GM12878 (cell line): ENCODE results near the gene DPPA5. TPM values are rescaled to one million over a fixed set of nuclear protein-coding genes. Genes with fewer than 3 reads are reported as not detected.

Experiments used
- BACH1 ChIP-seq: fragments of 450-650 bp; IDR thresholded peaks from 2 replicates; pipeline ENCODE4 v1.6.1; 2017; ENCODE audit warnings: mild to moderate bottlenecking, borderline replicate concordance
- ETV6 ChIP-seq, 2 experiments: fragments of 450-650 bp in 1 of 2; IDR thresholded peaks in 1 of 2; conservative IDR thresholded peaks in 1 of 2; 2 replicates each; pipeline ENCODE4 v1.6.1; 2014; ENCODE audit warnings: antibody characterized with exemption in 1 of 2, borderline replicate concordance in 1 of 2, low read depth in 1 of 2, mild to moderate bottlenecking in 1 of 2, moderate library complexity in 1 of 2
- IRF4 ChIP-seq: IDR thresholded peaks from 2 replicates; pipeline ENCODE4 v1.6.1; 2011; ENCODE audit warnings: low read depth, low read length
- MEF2B ChIP-seq: fragments of 450-650 bp; IDR thresholded peaks from 2 replicates; pipeline ENCODE4 v1.6.1; 2018; ENCODE audit warnings: mild to moderate bottlenecking, moderate library complexity; ENCODE audit not compliant: partially characterized antibody, poor library complexity, severe bottlenecking
- MTA2 ChIP-seq: fragments of 450-650 bp; IDR thresholded peaks from 2 replicates; pipeline ENCODE4 v1.6.1; 2016; ENCODE audit warnings: low read depth, mild to moderate bottlenecking, moderate library complexity
- RAD21 ChIP-seq: IDR thresholded peaks from 2 replicates; pipeline ENCODE4 v1.6.1; 2011; ENCODE audit warnings: mild to moderate bottlenecking, low read depth, low read length, moderate library complexity; ENCODE audit not compliant: insufficient read depth
- RBBP5 ChIP-seq: fragments of 200-600 bp; sonication (generic); conservative IDR thresholded peaks from 2 replicates; pipeline ENCODE4 v1.6.1; 2016
- SIX5 ChIP-seq: IDR thresholded peaks from 2 replicates; pipeline ENCODE4 v1.6.1; 2011; ENCODE audit warnings: mild to moderate bottlenecking, low read depth, low read length, moderate library complexity; ENCODE audit not compliant: severe bottlenecking
- SMC3 ChIP-seq: IDR thresholded peaks from 2 replicates; pipeline ENCODE4 v1.6.1; 2011; ENCODE audit warnings: low read length, improper control_type of control experiment, borderline replicate concordance
- STAT1 ChIP-seq: fragments of 450-650 bp; conservative IDR thresholded peaks from 2 replicates; pipeline ENCODE4 v1.6.1; 2014; ENCODE audit warnings: antibody characterized with exemption, mild to moderate bottlenecking
- TARDBP ChIP-seq: IDR thresholded peaks from 2 replicates; pipeline ENCODE4 v1.6.1; 2016; ENCODE audit warnings: borderline replicate concordance
- TBL1XR1 ChIP-seq: IDR thresholded peaks from 2 replicates; pipeline ENCODE4 v1.6.1; 2012; ENCODE audit warnings: low read depth, low read length, improper control_type of control experiment
- YY1 ChIP-seq: IDR thresholded peaks from 2 replicates; pipeline ENCODE4 v1.6.1; 2011; ENCODE audit warnings: low read depth, mild to moderate bottlenecking, low read length
- polyA plus RNA-seq, 11 experiments: library from polyadenylated mRNA; depleted of rRNA in 4 of 11; unstranded in 6 of 11; stranded (reverse) in 5 of 11; fragments of >200 nt; fragmentation: Nextera tagmentation in 4 of 11; fragmentation: Illumina TruSeq in 1 of 11; extraction: Ambion mirVana in 4 of 11; extraction: Trizol in 1 of 11; gene quantifications; 1 replicate in 1 of 11; 2 replicates in 10 of 11; pipeline versions ENCODE4 v1.2.1 to v1.2.3, GENCODE V29; 2011 to 2016; ENCODE audit warnings: inconsistent platforms in 2 of 11, missing spikeins in 2 of 11, low read depth in 1 of 11
- total RNA-seq, 4 experiments: library from RNA; depleted of rRNA in 3 of 4; stranded (reverse); fragments of >200 nt in 3 of 4; fragmentation: Illumina TruSeq in 1 of 4; extraction: Trizol in 1 of 4; gene quantifications; 2 replicates each; pipeline versions ENCODE4 v1.2.1 to v1.2.3, GENCODE V29; 2013 to 2021
- TF ChIP-seq, protein P1 (sequence below): fragments of 450-650 bp; IDR thresholded peaks from 2 replicates; pipeline ENCODE4 v1.6.1; 2017; ENCODE audit warnings: mild to moderate bottlenecking, low read depth, inconsistent platforms; ENCODE audit not compliant: poor library complexity, severe bottlenecking
- TF ChIP-seq, protein P2 (sequence below): fragments of 450-650 bp; formaldehyde crosslinking; IDR thresholded peaks from 2 replicates; pipeline ENCODE4 v1.4.0; 2020; ENCODE audit warnings: mild to moderate bottlenecking, moderate library complexity
- TF ChIP-seq, protein P3 (sequence below): fragments of 450-650 bp; conservative IDR thresholded peaks from 2 replicates; pipeline ENCODE4 v1.6.1; 2017; ENCODE audit warnings: mild to moderate bottlenecking, moderate library complexity
- TF ChIP-seq, protein P4 (sequence below): fragments of 450-650 bp; IDR thresholded peaks from 2 replicates; pipeline ENCODE4 v1.6.1; 2016; ENCODE audit warnings: mild to moderate bottlenecking, moderate library complexity, borderline replicate concordance

Gene DPPA5
- total and polyA plus RNA-seq, 10 of the 15 experiments (the other 5 are each of a cell fraction or from before 2014, with no cell fraction given), result not detected

DNA sequence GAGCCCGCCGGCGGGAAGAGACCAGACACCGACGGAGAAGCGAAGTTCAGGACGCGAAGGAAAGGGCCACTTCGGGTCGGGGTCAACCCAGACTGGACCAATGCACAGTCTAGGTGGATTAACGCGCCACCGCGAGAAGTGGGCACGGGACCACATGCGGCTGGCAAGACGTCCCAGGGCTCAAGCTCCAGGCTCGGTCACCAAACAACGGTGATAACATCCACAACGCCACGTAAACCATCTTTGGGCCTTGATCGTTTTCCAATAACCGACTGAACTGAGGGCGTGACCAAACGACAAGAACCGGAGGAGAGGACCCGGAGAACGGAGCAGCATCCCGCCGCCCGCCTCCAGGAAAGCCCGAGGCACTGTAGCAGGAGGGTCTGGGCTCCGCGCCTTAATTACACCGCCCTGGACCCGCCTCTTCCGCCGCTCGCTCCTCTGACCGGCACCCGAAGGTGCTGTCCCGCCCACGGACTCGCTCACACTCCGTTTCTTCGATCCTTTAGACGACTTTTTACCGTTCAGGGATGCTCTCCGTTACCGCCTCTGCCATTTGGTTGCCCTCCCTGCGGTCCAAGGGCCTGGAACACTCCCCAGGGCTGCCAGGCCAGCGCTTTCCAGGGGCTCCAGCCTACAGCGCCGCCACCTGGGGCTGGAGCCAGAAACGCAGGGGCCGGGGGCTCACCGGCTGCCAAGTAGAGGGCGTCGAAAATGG is 44.1 kb downstream of the DPPA5 start (continued):
- TF ChIP-seq MEF2B (peak; percentile 34), BACH1 (0 out of 2 replicates have a peak, but pooled peaks have one; percentile 19), RAD21 (peak; percentile 37), SMC3 (no peak; the same call in 1 of the 2 replicates), SIX5 (no peak), TARDBP (0 out of 2 replicates have a peak, but pooled peaks have one; percentile 50), IRF4 (no peak), RBBP5 (no peak), MTA2 (0 out of 2 replicates have a peak, but pooled peaks have one; percentile 29), TBL1XR1 (no peak), STAT1 (no peak), YY1 (0 out of 2 replicates have a peak, but pooled peaks have one; percentile 39), ETV6 (conservative IDR thresholded peaks at IDR 0.05 in 1 of 2, IDR thresholded peaks at IDR 0.05 in 1 of 2; ENCODE audit: borderline replicate concordance in 1 of 2, low read depth in 1 of 2) (no peak)
- TF ChIP-seq, protein P1, sequence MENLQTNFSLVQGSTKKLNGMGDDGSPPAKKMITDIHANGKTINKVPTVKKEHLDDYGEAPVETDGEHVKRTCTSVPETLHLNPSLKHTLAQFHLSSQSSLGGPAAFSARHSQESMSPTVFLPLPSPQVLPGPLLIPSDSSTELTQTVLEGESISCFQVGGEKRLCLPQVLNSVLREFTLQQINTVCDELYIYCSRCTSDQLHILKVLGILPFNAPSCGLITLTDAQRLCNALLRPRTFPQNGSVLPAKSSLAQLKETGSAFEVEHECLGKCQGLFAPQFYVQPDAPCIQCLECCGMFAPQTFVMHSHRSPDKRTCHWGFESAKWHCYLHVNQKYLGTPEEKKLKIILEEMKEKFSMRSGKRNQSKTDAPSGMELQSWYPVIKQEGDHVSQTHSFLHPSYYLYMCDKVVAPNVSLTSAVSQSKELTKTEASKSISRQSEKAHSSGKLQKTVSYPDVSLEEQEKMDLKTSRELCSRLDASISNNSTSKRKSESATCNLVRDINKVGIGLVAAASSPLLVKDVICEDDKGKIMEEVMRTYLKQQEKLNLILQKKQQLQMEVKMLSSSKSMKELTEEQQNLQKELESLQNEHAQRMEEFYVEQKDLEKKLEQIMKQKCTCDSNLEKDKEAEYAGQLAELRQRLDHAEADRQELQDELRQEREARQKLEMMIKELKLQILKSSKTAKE, result no peak
- TF ChIP-seq, protein P2, sequence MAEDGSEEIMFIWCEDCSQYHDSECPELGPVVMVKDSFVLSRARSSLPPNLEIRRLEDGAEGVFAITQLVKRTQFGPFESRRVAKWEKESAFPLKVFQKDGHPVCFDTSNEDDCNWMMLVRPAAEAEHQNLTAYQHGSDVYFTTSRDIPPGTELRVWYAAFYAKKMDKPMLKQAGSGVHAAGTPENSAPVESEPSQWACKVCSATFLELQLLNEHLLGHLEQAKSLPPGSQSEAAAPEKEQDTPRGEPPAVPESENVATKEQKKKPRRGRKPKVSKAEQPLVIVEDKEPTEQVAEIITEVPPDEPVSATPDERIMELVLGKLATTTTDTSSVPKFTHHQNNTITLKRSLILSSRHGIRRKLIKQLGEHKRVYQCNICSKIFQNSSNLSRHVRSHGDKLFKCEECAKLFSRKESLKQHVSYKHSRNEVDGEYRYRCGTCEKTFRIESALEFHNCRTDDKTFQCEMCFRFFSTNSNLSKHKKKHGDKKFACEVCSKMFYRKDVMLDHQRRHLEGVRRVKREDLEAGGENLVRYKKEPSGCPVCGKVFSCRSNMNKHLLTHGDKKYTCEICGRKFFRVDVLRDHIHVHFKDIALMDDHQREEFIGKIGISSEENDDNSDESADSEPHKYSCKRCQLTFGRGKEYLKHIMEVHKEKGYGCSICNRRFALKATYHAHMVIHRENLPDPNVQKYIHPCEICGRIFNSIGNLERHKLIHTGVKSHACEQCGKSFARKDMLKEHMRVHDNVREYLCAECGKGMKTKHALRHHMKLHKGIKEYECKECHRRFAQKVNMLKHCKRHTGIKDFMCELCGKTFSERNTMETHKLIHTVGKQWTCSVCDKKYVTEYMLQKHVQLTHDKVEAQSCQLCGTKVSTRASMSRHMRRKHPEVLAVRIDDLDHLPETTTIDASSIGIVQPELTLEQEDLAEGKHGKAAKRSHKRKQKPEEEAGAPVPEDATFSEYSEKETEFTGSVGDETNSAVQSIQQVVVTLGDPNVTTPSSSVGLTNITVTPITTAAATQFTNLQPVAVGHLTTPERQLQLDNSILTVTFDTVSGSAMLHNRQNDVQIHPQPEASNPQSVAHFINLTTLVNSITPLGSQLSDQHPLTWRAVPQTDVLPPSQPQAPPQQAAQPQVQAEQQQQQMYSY (CRISPR knock-in tag), result no peak
- TF ChIP-seq, protein P3, sequence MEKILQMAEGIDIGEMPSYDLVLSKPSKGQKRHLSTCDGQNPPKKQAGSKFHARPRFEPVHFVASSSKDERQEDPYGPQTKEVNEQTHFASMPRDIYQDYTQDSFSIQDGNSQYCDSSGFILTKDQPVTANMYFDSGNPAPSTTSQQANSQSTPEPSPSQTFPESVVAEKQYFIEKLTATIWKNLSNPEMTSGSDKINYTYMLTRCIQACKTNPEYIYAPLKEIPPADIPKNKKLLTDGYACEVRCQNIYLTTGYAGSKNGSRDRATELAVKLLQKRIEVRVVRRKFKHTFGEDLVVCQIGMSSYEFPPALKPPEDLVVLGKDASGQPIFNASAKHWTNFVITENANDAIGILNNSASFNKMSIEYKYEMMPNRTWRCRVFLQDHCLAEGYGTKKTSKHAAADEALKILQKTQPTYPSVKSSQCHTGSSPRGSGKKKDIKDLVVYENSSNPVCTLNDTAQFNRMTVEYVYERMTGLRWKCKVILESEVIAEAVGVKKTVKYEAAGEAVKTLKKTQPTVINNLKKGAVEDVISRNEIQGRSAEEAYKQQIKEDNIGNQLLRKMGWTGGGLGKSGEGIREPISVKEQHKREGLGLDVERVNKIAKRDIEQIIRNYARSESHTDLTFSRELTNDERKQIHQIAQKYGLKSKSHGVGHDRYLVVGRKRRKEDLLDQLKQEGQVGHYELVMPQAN, result 0 out of 2 replicates have a peak, but pooled peaks have one; percentile 19
- TF ChIP-seq, protein P4, sequence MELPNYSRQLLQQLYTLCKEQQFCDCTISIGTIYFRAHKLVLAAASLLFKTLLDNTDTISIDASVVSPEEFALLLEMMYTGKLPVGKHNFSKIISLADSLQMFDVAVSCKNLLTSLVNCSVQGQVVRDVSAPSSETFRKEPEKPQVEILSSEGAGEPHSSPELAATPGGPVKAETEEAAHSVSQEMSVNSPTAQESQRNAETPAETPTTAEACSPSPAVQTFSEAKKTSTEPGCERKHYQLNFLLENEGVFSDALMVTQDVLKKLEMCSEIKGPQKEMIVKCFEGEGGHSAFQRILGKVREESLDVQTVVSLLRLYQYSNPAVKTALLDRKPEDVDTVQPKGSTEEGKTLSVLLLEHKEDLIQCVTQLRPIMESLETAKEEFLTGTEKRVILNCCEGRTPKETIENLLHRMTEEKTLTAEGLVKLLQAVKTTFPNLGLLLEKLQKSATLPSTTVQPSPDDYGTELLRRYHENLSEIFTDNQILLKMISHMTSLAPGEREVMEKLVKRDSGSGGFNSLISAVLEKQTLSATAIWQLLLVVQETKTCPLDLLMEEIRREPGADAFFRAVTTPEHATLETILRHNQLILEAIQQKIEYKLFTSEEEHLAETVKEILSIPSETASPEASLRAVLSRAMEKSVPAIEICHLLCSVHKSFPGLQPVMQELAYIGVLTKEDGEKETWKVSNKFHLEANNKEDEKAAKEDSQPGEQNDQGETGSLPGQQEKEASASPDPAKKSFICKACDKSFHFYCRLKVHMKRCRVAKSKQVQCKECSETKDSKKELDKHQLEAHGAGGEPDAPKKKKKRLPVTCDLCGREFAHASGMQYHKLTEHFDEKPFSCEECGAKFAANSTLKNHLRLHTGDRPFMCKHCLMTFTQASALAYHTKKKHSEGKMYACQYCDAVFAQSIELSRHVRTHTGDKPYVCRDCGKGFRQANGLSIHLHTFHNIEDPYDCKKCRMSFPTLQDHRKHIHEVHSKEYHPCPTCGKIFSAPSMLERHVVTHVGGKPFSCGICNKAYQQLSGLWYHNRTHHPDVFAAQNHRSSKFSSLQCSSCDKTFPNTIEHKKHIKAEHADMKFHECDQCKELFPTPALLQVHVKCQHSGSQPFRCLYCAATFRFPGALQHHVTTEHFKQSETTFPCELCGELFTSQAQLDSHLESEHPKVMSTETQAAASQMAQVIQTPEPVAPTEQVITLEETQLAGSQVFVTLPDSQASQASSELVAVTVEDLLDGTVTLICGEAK, result no peak; the same call in 1 of the 2 replicates
